ENCODE results near the gene EPB41L5.
"Not testable (repeated sequence)": the region's sequence is repeated elsewhere in the genome, so short reads cannot be mapped to it uniquely, and the experiment has no call there.

GRCh38 chr2:120068040-120068658 is 55.3 kb downstream of the EPB41L5 start:
- TF ChIP-seq, protein P1, sequence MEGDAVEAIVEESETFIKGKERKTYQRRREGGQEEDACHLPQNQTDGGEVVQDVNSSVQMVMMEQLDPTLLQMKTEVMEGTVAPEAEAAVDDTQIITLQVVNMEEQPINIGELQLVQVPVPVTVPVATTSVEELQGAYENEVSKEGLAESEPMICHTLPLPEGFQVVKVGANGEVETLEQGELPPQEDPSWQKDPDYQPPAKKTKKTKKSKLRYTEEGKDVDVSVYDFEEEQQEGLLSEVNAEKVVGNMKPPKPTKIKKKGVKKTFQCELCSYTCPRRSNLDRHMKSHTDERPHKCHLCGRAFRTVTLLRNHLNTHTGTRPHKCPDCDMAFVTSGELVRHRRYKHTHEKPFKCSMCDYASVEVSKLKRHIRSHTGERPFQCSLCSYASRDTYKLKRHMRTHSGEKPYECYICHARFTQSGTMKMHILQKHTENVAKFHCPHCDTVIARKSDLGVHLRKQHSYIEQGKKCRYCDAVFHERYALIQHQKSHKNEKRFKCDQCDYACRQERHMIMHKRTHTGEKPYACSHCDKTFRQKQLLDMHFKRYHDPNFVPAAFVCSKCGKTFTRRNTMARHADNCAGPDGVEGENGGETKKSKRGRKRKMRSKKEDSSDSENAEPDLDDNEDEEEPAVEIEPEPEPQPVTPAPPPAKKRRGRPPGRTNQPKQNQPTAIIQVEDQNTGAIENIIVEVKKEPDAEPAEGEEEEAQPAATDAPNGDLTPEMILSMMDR (IDR thresholded peaks at IDR 0.05): not testable (repeated sequence)
- TF ChIP-seq ZFX (IDR thresholded peaks at IDR 0.05; ENCODE audit: borderline replicate concordance): not testable (repeated sequence)

Data from 22Rv1 (cell line).